Immature natural killer cell (primary cell): ENCODE results near the gene SSX2IP. TPM values are rescaled to one million over a fixed set of nuclear protein-coding genes. Genes with fewer than 3 reads are reported as not detected.

Source experiments
- DNase-seq, 3 donors: peaks; one replicate each; pipeline ENCODE4 v3.0.0; 2022; ENCODE audit warnings: mixed read lengths in 1 of 3
- H3K27ac Mint-ChIP-seq, 6 donors: one replicate each; pipeline ENCODE4 v1.8.0; 2020; ENCODE audit warnings: mixed read lengths in 6 of 6, mild to moderate bottlenecking in 5 of 6, inconsistent platforms in 4 of 6, moderate library complexity in 3 of 6
- H3K27me3 Mint-ChIP-seq, 3 donors: one replicate each; pipeline ENCODE4 v1.8.0; 2020 to 2021; ENCODE audit warnings: low read depth in 3 of 3, mild to moderate bottlenecking in 3 of 3, mixed read lengths in 3 of 3, moderate library complexity in 3 of 3, inconsistent platforms in 1 of 3
- H3K36me3 Mint-ChIP-seq, 3 donors: one replicate each; pipeline ENCODE4 v1.8.0; 2020; ENCODE audit warnings: mixed read lengths in 3 of 3, inconsistent platforms in 2 of 3, mild to moderate bottlenecking in 2 of 3
- H3K4me1 Mint-ChIP-seq, 2 donors: one replicate each; pipeline ENCODE4 v1.8.0; 2020; ENCODE audit warnings: inconsistent platforms in 2 of 2, mild to moderate bottlenecking in 2 of 2, mixed read lengths in 2 of 2, moderate library complexity in 1 of 2
- H3K4me3 Mint-ChIP-seq, 5 donors: one replicate each; pipeline ENCODE4 v1.8.0; 2020; ENCODE audit warnings: mild to moderate bottlenecking in 5 of 5, mixed read lengths in 5 of 5, inconsistent platforms in 3 of 5, moderate library complexity in 3 of 5
- H3K9me3 Mint-ChIP-seq, 6 donors: one replicate each; pipeline ENCODE4 v1.8.0; 2020; ENCODE audit warnings: mild to moderate bottlenecking in 6 of 6, mixed read lengths in 6 of 6, inconsistent platforms in 4 of 6, moderate library complexity in 3 of 6
- polyA plus RNA-seq, 3 donors: library from polyadenylated mRNA; unstranded; fragments of 300-500 nt; fragmentation: Illumina TruSeq; gene quantifications; one replicate each; pipeline ENCODE4 v1.2.3, GENCODE V29; 2021

The SSX2IP gene
- polyA plus RNA-seq, 3 donors from 2014 or later = 14.4 to 24.3 (median 20.2) TPM

DNA sequence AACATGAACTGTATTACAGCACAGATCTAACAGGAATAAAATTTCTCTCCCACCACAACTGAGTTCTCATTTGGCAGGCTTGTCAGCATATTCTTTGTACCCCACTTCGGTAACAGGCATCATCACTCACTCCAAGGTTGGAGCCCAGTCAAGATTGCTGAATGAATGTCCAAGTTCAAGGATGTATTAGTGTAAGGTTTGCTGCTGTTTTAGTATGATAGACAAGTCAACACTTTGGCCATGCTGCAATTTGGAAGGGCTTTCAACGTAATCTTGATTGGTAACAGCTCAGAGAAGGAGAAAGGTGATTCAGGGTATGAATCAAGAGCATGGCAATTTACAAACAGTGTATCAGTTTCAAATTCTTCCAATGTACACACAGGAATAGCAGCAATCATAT lies 6.8 kb downstream of the SSX2IP start:
- no peaks in the 10 kb centered on the region for H3K9me3 Mint-ChIP-seq
- H3K27ac Mint-ChIP-seq = no peak overlapping the region
- peaks cover 0 to 3% (median 0%) of the 10 kb centered on the region in 3 donors for H3K27me3 Mint-ChIP-seq
- H3K4me3 Mint-ChIP-seq = no peak overlapping the region
- peaks cover under 1 to 3% (median under 1%) of the 10 kb centered on the region in 3 donors for H3K36me3 Mint-ChIP-seq
- peaks cover 46 to 73% of the 10 kb centered on the region in 2 donors for H3K4me1 Mint-ChIP-seq
- no peak for DNase-seq

DNA sequence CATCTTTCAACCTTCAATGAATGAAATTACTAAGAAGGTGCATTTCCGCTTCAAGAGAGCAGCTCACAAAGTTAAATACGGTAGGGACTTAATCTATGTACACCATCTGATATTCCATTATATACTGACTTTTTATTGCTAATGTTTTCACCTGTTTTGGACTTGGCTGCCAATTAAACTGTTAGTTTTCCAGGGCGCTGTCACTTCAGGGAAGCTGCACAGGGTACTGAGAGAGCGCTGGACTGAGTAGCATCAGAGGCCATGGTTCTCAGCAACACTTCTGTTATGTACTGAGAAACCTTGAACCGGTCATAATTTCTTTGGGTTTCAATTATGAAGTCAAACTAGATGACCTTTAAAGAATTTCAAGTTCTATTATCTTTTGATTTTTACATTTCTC lies 8.2 kb downstream of the SSX2IP start:
- Mint-ChIP-seq H3K27ac (no peak overlapping the region), H3K9me3 (no peaks in the 10 kb centered on the region), H3K4me3 (no peak overlapping the region), H3K36me3 (peaks cover 3 to 8% (median 5%) of the 10 kb centered on the region in 3 donors), H3K27me3 (peaks cover 0 to 3% (median 0%) of the 10 kb centered on the region in 3 donors), H3K4me1 (peaks cover 35 to 71% of the 10 kb centered on the region in 2 donors)
- no peak for DNase-seq

DNA sequence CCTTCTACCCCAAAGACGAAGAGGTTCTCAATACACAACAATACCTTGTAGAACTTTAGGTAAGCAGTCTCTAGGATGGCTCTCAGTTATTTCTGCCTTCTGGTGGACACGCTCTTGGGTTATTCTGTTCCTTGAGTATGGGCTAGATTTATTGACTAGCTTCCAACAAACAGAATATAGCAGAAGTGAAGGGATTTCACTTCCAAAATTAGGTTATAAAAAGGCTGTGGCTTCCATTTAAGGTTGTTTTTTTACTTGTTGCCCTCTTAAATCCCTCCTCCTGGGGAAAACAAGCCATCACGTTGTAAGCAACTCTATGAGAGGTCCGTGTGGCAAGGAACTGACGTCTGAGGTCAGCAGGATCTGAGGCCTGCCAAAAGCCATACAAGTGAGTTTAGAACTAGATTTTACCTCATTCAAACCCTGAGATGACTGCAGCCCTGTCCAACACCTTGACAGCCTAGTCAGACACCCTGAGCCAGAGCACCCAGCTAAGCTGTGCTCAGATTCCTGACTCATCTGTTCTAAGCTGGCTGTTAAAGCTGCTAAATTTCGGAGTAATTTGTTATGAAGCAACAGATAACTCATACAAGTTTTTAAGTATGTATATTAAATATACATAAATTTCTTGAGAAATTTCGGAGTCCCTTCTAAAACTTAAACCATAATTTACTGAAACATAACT lies 12.7 kb downstream of the SSX2IP start:
- H3K27ac Mint-ChIP-seq = no peak overlapping the region
- H3K4me1 Mint-ChIP-seq = peaks cover 36 to 73% of the 10 kb centered on the region in 2 donors
- no peak overlapping the region for H3K4me3 Mint-ChIP-seq
- H3K36me3 Mint-ChIP-seq = peaks cover 3 to 11% (median 5%) of the 10 kb centered on the region in 3 donors
- H3K9me3 Mint-ChIP-seq = no peaks in the 10 kb centered on the region
- H3K27me3 Mint-ChIP-seq = peaks cover 0 to 3% (median 0%) of the 10 kb centered on the region in 3 donors
- DNase-seq = no peak

DNA sequence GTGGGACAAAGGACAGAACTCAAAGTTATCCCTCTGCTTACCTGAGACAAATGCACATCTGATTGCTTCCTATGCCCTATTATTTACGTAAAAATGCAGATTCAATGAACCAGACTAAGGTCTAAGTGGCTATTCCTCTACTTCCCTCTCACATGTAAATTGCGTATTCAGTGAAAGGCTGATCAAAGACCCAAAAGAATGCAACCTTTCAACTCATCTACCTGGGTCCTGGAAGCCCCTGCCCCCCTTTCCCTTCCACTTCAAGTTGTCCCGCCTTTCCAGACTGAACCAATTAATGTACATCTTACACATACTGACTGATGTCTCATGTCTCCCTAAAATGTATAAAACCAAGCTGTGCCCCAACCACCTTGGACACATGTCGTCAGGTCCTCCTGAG lies 14.6 kb downstream of the SSX2IP start:
- Mint-ChIP-seq H3K4me3 (no peak overlapping the region), H3K9me3 (no peaks in the 10 kb centered on the region), H3K4me1 (peaks cover 32 to 67% of the 10 kb centered on the region in 2 donors), H3K27ac (peak overlapping the region in 1 of 6 donors; percentile 3), H3K36me3 (peaks cover 0 to 11% (median 5%) of the 10 kb centered on the region in 3 donors), H3K27me3 (no peaks in the 10 kb centered on the region)
- DNase-seq = no peak

DNA sequence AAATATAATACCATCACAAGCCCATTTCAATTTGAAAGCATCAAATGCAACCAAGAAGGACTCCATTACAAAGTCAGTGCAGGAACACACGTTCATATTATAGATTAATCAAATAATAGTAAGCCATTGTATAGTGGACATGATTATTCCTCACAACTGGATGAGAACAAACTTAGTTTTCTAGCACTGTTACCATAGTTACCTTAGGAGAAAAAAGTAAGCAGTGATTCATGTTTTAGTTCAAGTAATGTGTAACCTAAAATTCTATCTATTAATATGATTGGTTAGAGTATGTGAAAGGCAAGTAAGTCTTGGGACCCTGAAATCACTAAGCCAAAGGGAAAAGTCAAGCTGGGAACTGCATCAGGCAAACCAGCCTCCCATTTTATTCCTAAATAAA lies 15.2 kb downstream of the SSX2IP start:
- no peaks in the 10 kb centered on the region for H3K9me3 Mint-ChIP-seq
- H3K27me3 Mint-ChIP-seq = no peaks in the 10 kb centered on the region
- H3K27ac Mint-ChIP-seq = no peak overlapping the region

DNA sequence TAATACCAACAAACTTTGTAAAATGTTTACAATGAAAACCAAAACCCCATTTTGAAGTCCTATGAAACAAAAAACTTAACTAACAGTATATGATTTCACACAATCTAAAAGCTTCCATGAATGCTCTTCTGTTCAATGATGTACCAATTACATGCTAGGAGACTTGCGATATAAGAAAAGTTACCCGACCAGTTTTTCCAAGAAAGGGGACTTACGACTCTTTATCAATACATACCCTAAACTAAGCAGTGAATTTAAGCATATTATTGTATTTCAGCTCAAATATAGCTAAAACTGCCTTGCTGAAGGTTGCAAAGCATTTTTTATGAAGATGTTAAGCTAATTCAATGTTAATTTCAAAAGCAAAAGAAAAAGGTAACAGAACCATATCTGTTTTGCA lies 15.6 kb downstream of the SSX2IP start:
- H3K27ac Mint-ChIP-seq = peak overlapping the region in 1 of 6 donors; percentile 6

More for the DNA sequence above, 15.2 kb downstream of the SSX2IP start:
- Mint-ChIP-seq H3K4me1 (peaks cover 30 to 62% of the 10 kb centered on the region in 2 donors), H3K4me3 (no peak overlapping the region), H3K36me3 (peaks cover 0 to 11% (median 5%) of the 10 kb centered on the region in 3 donors)
- no peak for DNase-seq

DNA sequence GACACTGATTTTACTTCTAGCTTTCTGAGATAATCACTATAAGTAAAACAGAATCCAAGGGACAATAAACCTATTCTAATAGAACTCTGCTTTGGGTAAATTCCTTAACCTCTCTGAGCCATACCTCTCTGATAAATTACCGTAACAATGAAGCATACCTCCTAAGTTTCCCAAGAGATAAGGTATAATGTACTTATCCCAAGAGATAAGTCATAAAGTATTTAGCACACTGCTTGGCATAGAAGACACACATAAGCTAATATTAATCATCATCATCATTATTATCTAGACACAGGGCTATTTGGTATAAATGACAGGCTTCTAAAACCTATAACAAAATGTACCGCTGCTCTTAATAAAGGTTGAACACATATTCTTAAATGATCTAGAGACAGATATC lies 16.2 kb downstream of the SSX2IP start:
- Mint-ChIP-seq H3K9me3 (no peaks in the 10 kb centered on the region), H3K4me1 (peaks cover 24 to 53% of the 10 kb centered on the region in 2 donors), H3K4me3 (no peak overlapping the region), H3K27me3 (no peaks in the 10 kb centered on the region), H3K27ac (peak overlapping the region in 1 of 6 donors; percentile 19), H3K36me3 (peaks cover 3 to 11% (median 9%) of the 10 kb centered on the region in 3 donors)
- DNase-seq = no peak

More for the DNA sequence above, 15.6 kb downstream of the SSX2IP start:
- Mint-ChIP-seq H3K36me3 (peaks cover under 1 to 11% (median 6%) of the 10 kb centered on the region in 3 donors), H3K27me3 (no peaks in the 10 kb centered on the region), H3K4me1 (peaks cover 25 to 58% of the 10 kb centered on the region in 2 donors), H3K4me3 (no peak overlapping the region), H3K9me3 (no peaks in the 10 kb centered on the region)
- no peak for DNase-seq

DNA sequence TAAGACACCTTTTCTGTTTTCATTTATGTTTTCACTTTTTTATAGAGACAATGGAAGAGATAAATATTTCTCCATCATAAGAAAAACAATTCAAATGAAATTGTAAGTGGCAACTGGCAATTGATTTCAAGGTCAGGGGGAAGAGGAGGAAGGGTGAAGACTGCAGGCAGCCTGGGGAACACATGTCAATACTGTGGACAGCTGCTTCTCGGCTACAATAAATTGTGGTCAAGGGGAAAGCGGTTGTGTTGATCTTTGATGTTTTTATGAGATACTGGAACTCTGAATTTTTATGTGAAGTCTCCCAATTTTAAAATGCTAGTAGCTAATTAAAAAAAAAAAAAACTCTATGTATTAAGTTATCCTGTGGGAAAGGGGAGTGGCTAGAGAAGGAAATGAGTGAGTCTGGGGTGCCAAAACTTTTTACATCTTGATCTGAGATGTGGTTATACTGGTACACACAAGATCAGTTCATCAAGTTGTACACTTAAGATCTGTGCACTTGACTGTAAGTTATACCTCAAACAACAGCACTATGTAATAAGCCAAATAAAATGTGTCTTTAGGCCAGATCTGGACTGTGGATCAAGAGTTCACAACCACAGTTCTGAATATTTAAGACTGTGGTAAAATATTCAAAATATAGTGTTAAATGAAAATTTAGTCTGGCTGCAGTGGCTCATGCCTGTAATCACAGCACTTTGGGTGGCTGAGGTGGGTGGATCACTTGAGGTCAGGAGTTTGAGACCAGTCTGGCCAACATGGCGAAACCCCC lies 18.0 kb downstream of the SSX2IP start:
- Mint-ChIP-seq H3K36me3 (peaks cover 3 to 14% (median 5%) of the 10 kb centered on the region in 3 donors), H3K4me1 (peaks cover 24 to 43% of the 10 kb centered on the region in 2 donors), H3K4me3 (peak overlapping the region; percentile 1 to 67 (median 36)), H3K27ac (peak overlapping the region; percentile 41 to 81 (median 50)), H3K27me3 (peaks cover 0 to 2% (median 0%) of the 10 kb centered on the region in 3 donors), H3K9me3 (no peaks in the 10 kb centered on the region)
- no peak for DNase-seq

DNA sequence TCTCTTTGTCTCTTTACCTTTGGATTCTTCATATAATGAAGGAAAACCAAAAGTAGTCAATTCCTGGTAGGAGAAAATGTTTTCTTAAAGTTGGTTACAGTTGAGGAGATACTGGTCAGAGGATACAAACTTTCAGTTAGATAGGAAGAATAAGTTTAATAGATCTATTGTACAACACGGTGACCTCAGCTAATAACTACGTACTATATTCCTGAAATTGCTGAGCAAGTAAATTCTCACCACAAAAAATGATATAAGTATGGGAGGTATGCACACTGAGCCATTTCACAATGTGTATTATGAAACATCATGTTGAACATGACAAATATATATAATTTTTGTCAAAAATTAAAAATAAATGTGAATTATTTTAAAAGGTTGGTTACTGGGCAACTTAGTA lies 20.4 kb downstream of the SSX2IP start:
- no peak for DNase-seq
- peaks cover 0 to 2% (median 0%) of the 10 kb centered on the region in 3 donors for H3K27me3 Mint-ChIP-seq
- no peaks in the 10 kb centered on the region for H3K9me3 Mint-ChIP-seq
- no peak overlapping the region for H3K4me3 Mint-ChIP-seq
- H3K36me3 Mint-ChIP-seq = peaks cover 0 to 15% (median 3%) of the 10 kb centered on the region in 3 donors
- no peak overlapping the region for H3K27ac Mint-ChIP-seq
- peaks cover 22 to 31% of the 10 kb centered on the region in 2 donors for H3K4me1 Mint-ChIP-seq

DNA sequence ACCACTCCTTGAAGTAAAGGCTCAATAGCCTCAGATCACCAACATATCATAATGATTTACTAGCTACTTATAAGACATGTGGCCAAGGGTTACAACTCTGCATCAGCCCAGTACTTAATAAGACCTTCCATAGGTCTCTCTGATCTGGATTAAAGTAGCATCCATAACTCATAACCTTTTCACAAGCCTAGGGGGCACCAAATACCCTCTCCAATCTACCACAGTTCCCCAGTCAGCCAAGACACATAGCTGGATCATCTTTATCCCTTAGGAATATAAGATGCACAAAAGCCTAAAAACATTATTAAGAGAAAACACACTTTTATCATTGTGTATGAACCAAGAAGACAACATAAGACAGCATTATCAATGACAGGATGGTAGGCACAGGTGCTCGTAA lies 22.1 kb downstream of the SSX2IP start:
- Mint-ChIP-seq H3K4me3 (no peak overlapping the region), H3K9me3 (no peaks in the 10 kb centered on the region), H3K4me1 (peaks cover 17 to 19% of the 10 kb centered on the region in 2 donors), H3K36me3 (peaks cover 0 to 23% (median 3%) of the 10 kb centered on the region in 3 donors), H3K27ac (no peak overlapping the region), H3K27me3 (peaks cover 0 to 2% (median 2%) of the 10 kb centered on the region in 3 donors)
- DNase-seq = peak in 2 of 3 donors; percentile 27 to 30

DNA sequence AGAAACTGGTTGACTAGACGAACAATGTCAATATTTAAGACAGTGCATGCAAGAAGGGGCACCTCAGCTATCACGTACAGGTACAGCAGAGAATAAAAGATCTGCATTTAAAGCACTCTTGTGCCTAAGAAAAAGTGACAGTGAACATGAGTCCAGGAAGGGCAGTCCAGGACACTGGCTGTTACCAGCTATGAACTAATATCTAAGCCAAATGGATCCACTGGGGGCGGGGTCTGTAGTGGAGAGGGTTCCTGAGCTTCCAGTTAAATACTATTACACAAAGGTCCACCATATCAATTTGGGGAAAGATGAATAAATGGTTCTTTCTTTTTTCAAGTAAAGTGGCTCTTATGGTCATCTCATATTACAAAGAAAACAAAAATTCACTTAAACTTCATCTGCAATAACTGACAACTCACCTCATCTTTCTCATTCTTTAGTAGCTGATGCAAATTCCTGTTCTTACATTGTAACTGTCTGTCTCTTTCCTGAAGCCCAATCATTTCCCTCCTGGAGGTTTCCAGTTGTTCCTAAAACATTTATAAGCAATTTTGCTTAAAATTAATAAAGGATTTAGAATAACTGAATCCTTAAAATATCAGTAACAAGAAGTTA lies 24.5 kb downstream of the SSX2IP start:
- no peak overlapping the region for H3K27ac Mint-ChIP-seq
- H3K36me3 Mint-ChIP-seq = peaks cover 3 to 31% (median 6%) of the 10 kb centered on the region in 3 donors
- no peak for DNase-seq

DNA sequence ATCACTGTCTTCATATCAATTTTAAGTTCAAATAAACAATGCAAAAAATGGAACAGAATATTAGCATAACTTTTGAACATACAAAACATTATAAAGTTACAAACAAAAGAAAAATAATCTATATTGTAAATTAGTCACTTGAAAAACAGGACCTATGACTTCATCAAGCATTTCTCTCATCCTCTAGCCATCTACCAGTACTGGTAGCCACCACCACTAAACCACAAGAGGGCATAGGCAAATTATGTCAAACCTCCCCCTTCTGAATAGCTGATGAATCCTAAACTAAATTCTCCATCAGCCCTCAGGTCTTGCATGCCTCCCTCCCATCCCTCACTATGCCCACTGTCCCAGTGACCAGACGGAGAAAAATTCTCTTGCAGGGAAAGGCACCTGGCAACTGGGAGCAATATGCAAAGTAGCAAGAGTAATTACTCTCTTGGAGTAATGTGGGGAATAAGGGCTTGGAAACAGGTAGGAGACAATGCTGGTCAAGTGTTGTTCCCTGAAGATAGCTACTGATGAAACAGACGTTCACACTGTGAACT lies 37.1 kb downstream of the SSX2IP start:
- DNase-seq = no peak
- Mint-ChIP-seq H3K9me3 (no peaks in the 10 kb centered on the region), H3K4me1 (no peaks in the 10 kb centered on the region), H3K27ac (peak overlapping the region in 2 of 6 donors; percentile 24 to 50), H3K27me3 (no peaks in the 10 kb centered on the region), H3K4me3 (no peak overlapping the region), H3K36me3 (peaks cover 29 to 48% (median 30%) of the 10 kb centered on the region in 3 donors)

More for the DNA sequence above, 24.5 kb downstream of the SSX2IP start:
- Mint-ChIP-seq H3K9me3 (no peaks in the 10 kb centered on the region), H3K27me3 (peaks cover 0 to 2% (median 2%) of the 10 kb centered on the region in 3 donors), H3K4me1 (peaks cover 0 to 2% of the 10 kb centered on the region in 2 donors), H3K4me3 (no peak overlapping the region)

DNA sequence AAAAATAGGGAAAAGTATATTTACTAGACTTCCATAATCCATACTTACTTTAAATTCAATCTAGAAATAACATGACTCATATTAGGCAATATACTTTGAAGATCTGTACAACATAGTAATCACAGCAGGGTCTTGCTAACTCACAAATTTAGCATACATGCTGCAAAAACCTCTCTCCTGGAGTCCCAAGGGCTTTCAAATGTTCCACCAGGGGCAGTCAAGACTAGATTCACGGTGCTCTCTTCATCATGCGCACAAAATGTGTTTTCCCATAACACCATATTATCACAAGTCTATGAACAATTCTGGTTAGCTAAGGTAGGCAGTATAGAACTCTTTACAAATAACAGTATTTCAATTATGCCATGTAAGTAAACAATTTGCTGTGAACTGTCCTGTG lies 45.8 kb downstream of the SSX2IP start:
- H3K27ac Mint-ChIP-seq = peak overlapping the region in 1 of 6 donors; percentile 2
- no peak for DNase-seq
- peaks cover 6 to 23% (median 6%) of the 10 kb centered on the region in 3 donors for H3K36me3 Mint-ChIP-seq
- no peaks in the 10 kb centered on the region for H3K27me3 Mint-ChIP-seq
- H3K9me3 Mint-ChIP-seq = no peaks in the 10 kb centered on the region
- H3K4me1 Mint-ChIP-seq = no peaks in the 10 kb centered on the region
- H3K4me3 Mint-ChIP-seq = no peak overlapping the region
